Glutamatergic neuron (in vitro differentiated cells): ENCODE measurements around the gene FAM120B. TPM values are rescaled to one million over a fixed set of nuclear protein-coding genes. Genes with fewer than 3 reads are reported as not detected.

Experiments
- DNase-seq: peaks from one replicate; pipeline ENCODE4 v3.0.0; 2022
- H3K27ac Mint-ChIP-seq: one replicate; pipeline ENCODE4 v1.8.0; 2020; ENCODE audit warnings: mild to moderate bottlenecking, mixed read lengths, inconsistent platforms; ENCODE audit not compliant: unreplicated experiment
- H3K27me3 Mint-ChIP-seq: one replicate; pipeline ENCODE4 v1.8.0; 2020; ENCODE audit warnings: mild to moderate bottlenecking, moderate library complexity, mixed read lengths, inconsistent platforms; ENCODE audit not compliant: unreplicated experiment
- H3K36me3 Mint-ChIP-seq: one replicate; pipeline ENCODE4 v1.8.0; 2020; ENCODE audit warnings: mild to moderate bottlenecking, mixed read lengths, inconsistent platforms; ENCODE audit not compliant: unreplicated experiment
- H3K4me1 Mint-ChIP-seq: one replicate; pipeline ENCODE4 v1.8.0; 2020; ENCODE audit warnings: mild to moderate bottlenecking, low read depth, mixed read lengths, inconsistent platforms; ENCODE audit not compliant: unreplicated experiment
- H3K4me3 Mint-ChIP-seq: one replicate; pipeline ENCODE4 v1.8.0; 2020; ENCODE audit warnings: mild to moderate bottlenecking, mixed read lengths, inconsistent platforms; ENCODE audit not compliant: unreplicated experiment
- H3K9me3 Mint-ChIP-seq: one replicate; pipeline ENCODE4 v1.8.0; 2020; ENCODE audit warnings: mild to moderate bottlenecking, moderate library complexity, mixed read lengths, inconsistent platforms; ENCODE audit not compliant: unreplicated experiment
- CTCF ChIP-seq: fragments of 200-600 bp; sonication (generic); IDR thresholded peaks from one replicate; pipeline ENCODE4 v1.5.0; 2021; ENCODE audit not compliant: partially characterized antibody, unreplicated experiment
- total RNA-seq: library from RNA; stranded (reverse); fragmentation: NEBNext Ultra II Directional; extraction: Animal tissue kit (Norgen Biotek cat#: 25700); gene quantifications from one replicate; pipeline ENCODE4 v1.2.1, GENCODE V29; 2021; ENCODE audit not compliant: unreplicated experiment

Gene FAM120B
- total RNA-seq, 1 donor from 2014 or later, result 48.3 TPM

- Mint-ChIP-seq H3K9me3 (no peaks in the 10 kb centered on the region), H3K27me3 (no peaks in the 10 kb centered on the region)
Measured at GRCh38 chr6:170272341-170273065, 34.1 kb upstream of the FAM120B start.

DNA sequence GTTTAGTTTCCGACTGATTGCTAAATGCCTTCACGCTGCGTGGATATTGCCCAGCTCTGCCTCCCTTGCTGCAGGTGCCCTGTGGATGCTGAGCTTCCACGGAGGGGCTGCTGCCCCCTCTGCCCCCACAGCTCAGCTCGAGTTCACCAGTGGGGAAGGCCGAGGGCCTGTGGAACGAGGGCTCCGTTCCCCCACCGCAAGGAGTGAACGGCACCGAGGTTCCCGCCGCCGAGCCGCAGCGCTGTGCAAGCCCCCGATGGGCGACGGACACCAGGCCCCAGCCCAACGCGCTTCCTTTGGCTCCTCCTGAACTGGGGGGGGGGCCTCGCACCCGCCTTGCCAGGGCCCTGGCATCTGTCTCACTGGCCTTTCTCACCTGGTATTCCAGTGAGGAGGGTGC, 33.4 kb upstream of the FAM120B start:
- no peak for TF ChIP-seq CTCF
- no peaks in the 10 kb centered on the region for H3K36me3 Mint-ChIP-seq

More at GRCh38 chr6:170272341-170273065, 34.1 kb upstream of the FAM120B start:
- no peak for DNase-seq
- no peak overlapping the region for H3K27ac Mint-ChIP-seq
- peaks cover 18% of the 10 kb centered on the region for H3K4me1 Mint-ChIP-seq
- TF ChIP-seq CTCF, result no peak
- H3K36me3 Mint-ChIP-seq, result no peaks in the 10 kb centered on the region
- no peak overlapping the region for H3K4me3 Mint-ChIP-seq

DNA sequence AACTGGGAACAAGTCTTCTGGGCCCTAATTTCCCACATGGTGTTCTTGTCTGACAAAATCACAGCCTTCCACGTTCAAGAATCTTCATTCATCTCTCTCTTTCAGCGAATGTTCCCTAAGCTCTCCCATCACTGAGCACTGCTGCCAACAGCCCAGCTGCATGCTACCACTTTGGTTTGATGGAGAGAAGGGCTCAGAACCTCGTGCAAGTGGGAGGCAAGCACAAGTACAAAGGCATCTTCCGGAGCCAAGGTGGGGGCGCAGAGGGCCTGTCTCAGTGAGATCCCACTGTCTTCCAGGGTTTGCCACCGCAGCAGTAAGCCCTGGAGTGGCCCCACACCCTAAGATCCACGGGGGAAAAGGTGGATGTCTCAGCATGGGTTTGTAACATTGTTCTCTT, 32.9 kb upstream of the FAM120B start:
- H3K9me3 Mint-ChIP-seq, result no peaks in the 10 kb centered on the region
- H3K4me1 Mint-ChIP-seq, result peaks cover 15% of the 10 kb centered on the region
- no peaks in the 10 kb centered on the region for H3K36me3 Mint-ChIP-seq
- no peak for TF ChIP-seq CTCF
- no peak overlapping the region for H3K27ac Mint-ChIP-seq
- no peak for DNase-seq
- no peak overlapping the region for H3K4me3 Mint-ChIP-seq
- H3K27me3 Mint-ChIP-seq, result no peaks in the 10 kb centered on the region

More for the DNA sequence above, 33.4 kb upstream of the FAM120B start:
- no peak overlapping the region for H3K27ac Mint-ChIP-seq
- no peaks in the 10 kb centered on the region for H3K27me3 Mint-ChIP-seq
- no peak for DNase-seq
- H3K4me1 Mint-ChIP-seq, result peaks cover 15% of the 10 kb centered on the region
- H3K4me3 Mint-ChIP-seq, result no peak overlapping the region
- no peaks in the 10 kb centered on the region for H3K9me3 Mint-ChIP-seq

- Mint-ChIP-seq H3K27me3 (peaks cover under 1% of the 10 kb centered on the region), H3K4me3 (no peak overlapping the region), H3K27ac (no peak overlapping the region), H3K4me1 (peaks cover 12% of the 10 kb centered on the region), H3K9me3 (no peaks in the 10 kb centered on the region), H3K36me3 (no peaks in the 10 kb centered on the region)
- DNase-seq, result no peak
- no peak for TF ChIP-seq CTCF
Measured at GRCh38 chr6:170274713-170275560, 31.6 kb upstream of the FAM120B start.
